ENCODE measurements around the gene MAK.

Gene MAK

DNA sequence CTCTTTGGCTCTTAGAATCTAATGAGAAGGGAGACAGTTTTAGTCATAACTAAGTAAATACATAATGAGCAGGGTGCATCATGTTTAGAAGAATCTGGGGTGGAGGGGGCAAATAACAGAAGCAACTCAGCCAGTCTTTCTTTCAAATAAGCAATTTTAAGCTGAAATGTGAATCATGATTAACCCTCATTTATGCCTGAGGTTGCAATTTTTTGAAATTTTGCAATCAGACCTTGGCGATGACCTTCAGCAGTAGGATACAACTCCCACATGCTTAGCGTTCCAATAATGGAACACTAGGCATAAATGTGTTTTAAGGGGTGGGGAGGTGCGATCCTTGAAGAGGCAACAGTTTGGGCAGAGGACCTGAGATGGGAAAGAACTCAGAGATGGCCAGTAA lies 60.1 kb downstream of the MAK start:
- H3K4me3 ChIP-seq (ENCODE audit: low read depth, low read length) = no peak overlapping the region
- no peak for DNase-seq (ENCODE audit: low read depth, low spot score)
- ChIA-PET POLR2A (no interaction called here), CTCF (no interaction called here)
- TF ChIP-seq, protein P1, sequence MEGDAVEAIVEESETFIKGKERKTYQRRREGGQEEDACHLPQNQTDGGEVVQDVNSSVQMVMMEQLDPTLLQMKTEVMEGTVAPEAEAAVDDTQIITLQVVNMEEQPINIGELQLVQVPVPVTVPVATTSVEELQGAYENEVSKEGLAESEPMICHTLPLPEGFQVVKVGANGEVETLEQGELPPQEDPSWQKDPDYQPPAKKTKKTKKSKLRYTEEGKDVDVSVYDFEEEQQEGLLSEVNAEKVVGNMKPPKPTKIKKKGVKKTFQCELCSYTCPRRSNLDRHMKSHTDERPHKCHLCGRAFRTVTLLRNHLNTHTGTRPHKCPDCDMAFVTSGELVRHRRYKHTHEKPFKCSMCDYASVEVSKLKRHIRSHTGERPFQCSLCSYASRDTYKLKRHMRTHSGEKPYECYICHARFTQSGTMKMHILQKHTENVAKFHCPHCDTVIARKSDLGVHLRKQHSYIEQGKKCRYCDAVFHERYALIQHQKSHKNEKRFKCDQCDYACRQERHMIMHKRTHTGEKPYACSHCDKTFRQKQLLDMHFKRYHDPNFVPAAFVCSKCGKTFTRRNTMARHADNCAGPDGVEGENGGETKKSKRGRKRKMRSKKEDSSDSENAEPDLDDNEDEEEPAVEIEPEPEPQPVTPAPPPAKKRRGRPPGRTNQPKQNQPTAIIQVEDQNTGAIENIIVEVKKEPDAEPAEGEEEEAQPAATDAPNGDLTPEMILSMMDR (IDR thresholded peaks at IDR 0.05; ENCODE audit: insufficient read depth, low read length, missing control alignments) = no peak

DNA sequence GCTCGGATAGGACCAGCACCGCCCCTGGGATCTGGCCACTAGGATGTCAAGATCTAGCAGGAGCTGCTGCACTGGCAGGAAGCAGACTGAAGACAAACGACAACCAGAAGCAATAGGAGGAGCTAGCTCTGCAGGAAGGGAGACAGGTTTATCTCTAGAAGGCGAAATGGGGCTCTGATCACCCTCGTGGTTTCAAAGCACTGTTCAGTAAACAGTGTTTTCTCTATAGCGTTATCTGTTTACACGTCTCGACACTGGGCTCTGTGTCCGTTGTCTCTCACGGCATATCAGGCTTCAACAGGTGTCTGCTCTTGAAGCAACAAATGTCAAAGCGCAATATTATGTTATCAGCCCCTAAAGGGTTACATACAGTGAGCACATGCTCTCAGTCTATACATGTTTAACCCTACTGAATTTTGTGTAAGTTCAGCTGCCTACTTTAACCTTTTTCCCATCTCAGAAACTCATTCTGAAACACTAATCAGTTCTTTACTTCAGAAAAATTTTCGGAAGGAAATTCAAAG lies 66.9 kb downstream of the MAK start:
- POLR2A ChIA-PET = no interaction called here
- DNase-seq (ENCODE audit: low read depth, low spot score) = no peak
- CTCF ChIA-PET = interaction anchor here (1.2 kb wide), 1 partner anchor 12 kb away, joined by 4 read pairs; no protein-coding TSS in a partner anchor
- TF ChIP-seq, protein P1 (IDR thresholded peaks at IDR 0.05; ENCODE audit: insufficient read depth, low read length, missing control alignments) = no peak
- no peak overlapping the region for H3K4me3 ChIP-seq (ENCODE audit: low read depth, low read length)

DNA sequence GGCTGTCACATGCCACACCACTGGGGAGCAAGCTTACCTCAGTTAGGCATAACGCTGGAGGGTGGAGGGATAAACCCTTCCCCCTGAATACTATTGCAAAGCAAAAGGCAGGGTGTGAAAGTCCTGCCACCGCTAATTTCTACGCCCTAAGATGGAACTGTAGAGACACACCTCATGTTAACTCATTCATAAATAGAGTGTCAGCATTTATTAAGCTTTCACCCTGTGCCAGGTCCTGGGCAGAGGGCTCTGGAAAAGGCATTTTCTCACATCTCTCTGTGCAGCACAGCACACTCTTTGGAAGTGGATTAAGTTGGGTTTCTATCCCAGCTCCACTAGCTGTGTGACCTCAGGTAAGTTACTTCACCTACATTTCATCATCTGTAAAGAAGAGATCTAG lies 68.9 kb downstream of the MAK start:
- TF ChIP-seq, protein P1 (IDR thresholded peaks at IDR 0.05; ENCODE audit: insufficient read depth, low read length, missing control alignments) = no peak
- CTCF ChIA-PET = interaction anchor here (1.3 to 1.7 kb wide), 3 partner anchors 10 to 15 kb away, joined by 3 to 6 read pairs (median 3); no protein-coding TSS in a partner anchor
- H3K4me3 ChIP-seq (ENCODE audit: low read depth, low read length) = no peak overlapping the region
- no peak for DNase-seq (ENCODE audit: low read depth, low spot score)
- POLR2A ChIA-PET = no interaction called here

DNA sequence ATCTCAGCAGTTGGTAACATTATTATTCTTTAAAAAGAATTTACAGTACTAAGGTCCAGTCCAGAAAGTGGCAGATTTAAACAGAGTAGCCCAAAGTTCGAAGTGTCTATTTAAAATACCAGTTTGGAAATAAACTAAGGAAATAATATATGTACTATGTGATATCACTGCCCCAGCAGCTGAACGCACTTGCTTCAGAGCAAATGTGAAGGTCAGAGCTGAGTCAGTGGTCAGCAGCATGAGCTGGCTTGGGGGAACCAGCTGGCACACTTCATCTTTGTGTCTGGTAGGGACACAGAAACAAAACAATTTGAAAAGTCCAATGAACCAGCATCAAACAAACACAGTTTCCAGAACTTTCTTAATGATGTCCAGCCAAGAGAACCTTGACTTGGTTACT lies 75.3 kb downstream of the MAK start:
- DNase-seq (ENCODE audit: low read depth, low spot score) = no peak
- ChIA-PET POLR2A (no interaction called here), CTCF (no interaction called here)
- H3K4me3 ChIP-seq (ENCODE audit: low read depth, low read length) = no peak overlapping the region
- TF ChIP-seq, protein P1 (IDR thresholded peaks at IDR 0.05; ENCODE audit: insufficient read depth, low read length, missing control alignments) = no peak

DNA sequence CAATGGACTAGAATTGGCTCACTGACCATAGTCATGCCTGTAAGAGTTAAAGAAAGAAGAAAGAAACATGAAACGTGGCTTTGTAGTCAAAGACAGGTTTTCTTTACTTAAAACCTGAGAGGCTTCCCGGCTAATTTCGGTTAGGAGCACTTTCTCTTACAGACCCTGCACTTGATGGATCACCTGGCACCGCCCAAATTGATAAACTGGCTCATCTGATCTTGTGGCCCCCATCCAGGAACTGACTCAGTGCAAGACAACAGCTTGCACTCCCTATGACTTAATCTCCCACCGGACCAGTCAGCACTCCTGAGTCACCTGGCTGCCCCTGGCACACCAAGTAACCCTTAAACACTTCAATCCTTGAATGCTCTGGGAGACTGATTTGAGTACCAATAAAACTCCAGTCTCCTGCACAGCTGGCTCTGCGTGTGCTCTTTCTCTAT lies 78.4 kb downstream of the MAK start:
- no peak overlapping the region for H3K4me3 ChIP-seq (ENCODE audit: low read depth, low read length)
- TF ChIP-seq, protein P1 (IDR thresholded peaks at IDR 0.05; ENCODE audit: insufficient read depth, low read length, missing control alignments) = no peak
- CTCF ChIA-PET = interaction anchor here (0.7 to 4.3 kb wide), 14 partner anchors 9 to 294 kb away, joined by 3 to 20 read pairs (median 4); partner anchors contain the start of gene TMEM14B
- DNase-seq (ENCODE audit: low read depth, low spot score) = peak; percentile 14
- POLR2A ChIA-PET = interaction anchor here (1.0 kb wide), 1 partner anchor 25 kb away, joined by 5 read pairs; no protein-coding TSS in a partner anchor

DNA sequence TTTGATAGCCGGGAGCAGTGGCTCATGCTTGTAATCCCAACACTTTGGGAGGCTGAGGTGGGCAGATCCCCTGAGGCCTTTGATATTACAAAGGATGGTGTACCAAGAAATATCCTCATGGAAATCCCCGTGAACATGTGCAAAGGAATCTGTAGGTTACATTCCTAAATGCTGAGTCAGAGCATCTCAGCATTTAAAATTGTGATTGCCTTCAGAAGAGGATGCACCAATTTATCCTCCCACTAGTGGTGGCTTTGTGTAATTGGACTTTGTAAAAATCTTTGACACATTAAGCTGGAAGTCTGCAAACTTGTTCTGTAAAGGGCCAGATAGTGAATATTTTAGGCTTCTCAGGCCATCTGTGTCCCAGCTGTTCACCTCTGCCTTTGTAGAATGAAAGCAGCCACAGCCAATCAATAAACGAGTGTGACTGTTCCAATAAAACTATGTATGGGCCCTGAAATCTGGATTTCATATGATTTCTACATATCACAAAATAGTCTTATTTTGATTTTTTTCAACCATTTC lies 79.0 kb downstream of the MAK start:
- ChIA-PET CTCF (interaction anchor here (0.7 to 4.3 kb wide), 14 partner anchors 10 to 294 kb away, joined by 3 to 20 read pairs (median 4); partner anchors contain the start of gene TMEM14B), POLR2A (interaction anchor here (1.0 kb wide), 1 partner anchor 24 kb away, joined by 5 read pairs; no protein-coding TSS in a partner anchor)
- H3K4me3 ChIP-seq (ENCODE audit: low read depth, low read length) = no peak overlapping the region
- peak; percentile 84 for DNase-seq (ENCODE audit: low read depth, low spot score)
- TF ChIP-seq, protein P1 (IDR thresholded peaks at IDR 0.05; ENCODE audit: insufficient read depth, low read length, missing control alignments) = peak; percentile 52
